Right lobe of liver (tissue), 6 donors: ENCODE results near the gene MT1M. TPM values are rescaled to one million over a fixed set of nuclear protein-coding genes. Genes with fewer than 3 reads are reported as not detected.

Experiments used
- ATAC-seq, 4 donors: fragments of 200-7000 bp; cut with Tn5 transposase; one replicate each; pipeline ENCODE4 v1.9.1; 2020; ENCODE audit warnings: mild to moderate bottlenecking in 4 of 4, moderate library complexity in 4 of 4
- DNase-seq, 3 donors: peaks; one replicate each; pipeline ENCODE4 v3.0.0-alpha.2; 2020
- H3K27ac ChIP-seq, 3 donors: fragments of 200-600 bp; one replicate each; pipeline ENCODE4 v1.8.0; 2022
- H3K27me3 ChIP-seq, 2 donors: fragments of 200-600 bp; one replicate each; pipeline ENCODE4 v1.8.0; 2022
- H3K36me3 ChIP-seq, 4 donors: fragments of 200-600 bp; sonication (generic) in 1 of 4; one replicate each; pipeline versions ENCODE4 v1.5.1 to v1.8.0; 2017 to 2022; ENCODE audit warnings: control low read depth in 1 of 4
- H3K4me1 ChIP-seq, 4 donors: fragments of 200-600 bp; sonication (generic) in 1 of 4; one replicate each; pipeline versions ENCODE4 v1.5.1 to v1.8.0; 2017 to 2022; ENCODE audit warnings: control low read depth in 1 of 4
- H3K4me3 ChIP-seq, 3 donors: fragments of 200-600 bp; one replicate each; pipeline ENCODE4 v1.8.0; 2022
- H3K9me3 ChIP-seq, 4 donors: fragments of 200-600 bp; sonication (generic) in 1 of 4; one replicate each; pipeline versions ENCODE4 v1.5.1 to v1.8.0; 2017 to 2022; ENCODE audit warnings: control low read depth in 1 of 4
- CTCF ChIP-seq, 4 donors: fragments of 200-600 bp in 3 of 4; fragments of 450-650 bp in 1 of 4; IDR thresholded peaks; one replicate each; pipeline versions ENCODE4 v1.5.1 to v1.8.0; 2016 to 2022; ENCODE audit warnings: antibody characterized with exemption in 4 of 4, mild to moderate bottlenecking in 2 of 4
- POLR2A ChIP-seq: fragments of 450-650 bp; IDR thresholded peaks from one replicate; pipeline ENCODE4 v1.6.1; 2017; ENCODE audit warnings: antibody characterized with exemption, mild to moderate bottlenecking
- WGBS: methylation state at CpG from one replicate; pipeline ENCODE4 v1.1.6; 2018; ENCODE audit warnings: low coverage, low lambda C conversion rate; ENCODE audit not compliant: insufficient coverage; ENCODE audit errors: missing lambda C conversion rate; 5-methylcytosine and 5-hydroxymethylcytosine counted together
- intact Hi-C, 2 donors: fragments of 100-400 bp; cut with DNase I; formaldehyde crosslinking; loops; one replicate each; pipeline versions ENCODE4 v1.11.2 to v1.14.1; 2022
- total RNA-seq, 6 experiments: library from RNA; depleted of rRNA in 2 of 6; stranded (reverse); fragments of >200 nt in 2 of 6; fragmentation: NEBNext Ultra II Directional in 3 of 6; extraction: Animal tissue kit (Norgen Biotek cat#: 25700) in 3 of 6; gene quantifications; one replicate each; pipeline versions ENCODE4 v1.1.0 to v1.2.4, GENCODE V29; 2016 to 2023
- donor health status: DM: no; HTN: yes; CAD: no.
- donor health status: DM: no; HTN: no; CAD: no.
- donor health status: DM: no; HTN: no; CAD: no.
- donor health status: DM: no; HTN: yes; CAD: no.
- donor health status: DM: no; HTN: yes; CAD: no.

The MT1M gene
- total RNA-seq, 6 experiments from 2014 or later: 8.6 to 569 (median 84.5) TPM

- intact Hi-C loops: no loop called here
These were observed 4.4 kb downstream of the MT1M start for GRCh38 chr16:56636616-56637413.

DNA sequence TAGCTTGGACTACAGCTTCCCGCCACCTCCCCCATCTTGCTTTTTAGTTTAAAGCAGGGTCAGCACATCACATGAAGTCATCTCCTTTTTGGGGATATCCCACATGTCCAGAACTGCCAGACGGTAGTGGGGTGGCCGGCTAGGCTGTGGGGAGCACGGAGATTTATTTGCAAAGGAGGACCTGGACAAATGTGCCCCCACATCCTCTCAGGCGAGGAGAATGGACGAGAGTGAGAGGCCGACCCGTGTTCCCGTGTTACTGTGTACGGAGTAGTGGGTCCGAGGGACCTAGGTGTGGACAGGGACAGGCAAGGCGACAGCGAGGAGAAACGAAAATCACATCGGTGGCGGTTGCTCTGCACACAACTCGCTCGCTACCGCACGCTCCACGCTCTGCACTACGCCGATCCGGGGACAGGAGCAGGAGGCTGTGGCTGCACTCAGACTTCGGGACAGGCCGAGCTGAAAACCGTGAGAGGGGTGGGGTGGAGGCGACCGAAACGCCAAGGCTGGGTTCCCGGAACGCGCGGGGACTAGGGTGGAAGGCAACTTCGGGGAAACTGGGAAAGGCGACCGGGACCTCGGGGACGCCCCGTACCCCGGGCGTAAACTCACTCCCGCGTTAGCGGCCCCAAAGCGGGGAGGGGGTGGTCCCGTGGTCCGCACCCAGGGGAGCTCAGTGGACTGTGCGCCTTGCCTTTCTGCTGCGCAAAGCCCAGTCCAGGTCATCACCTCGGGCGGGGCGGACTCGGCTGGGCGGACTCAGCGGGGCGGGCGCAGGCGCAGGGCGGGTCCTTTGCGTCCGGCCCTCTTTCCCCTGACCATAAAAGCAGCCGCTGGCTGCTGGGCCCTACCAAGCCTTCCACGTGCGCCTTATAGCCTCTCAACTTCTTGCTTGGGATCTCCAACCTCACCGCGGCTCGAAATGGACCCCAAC lies 5.6 kb downstream of the MT1M start, which contains the start of gene MT1A:
MT1A (plus strand) TSS at position 853 of the 937 bp plus-strand sequence; CDS start at position 926, 73 bp downstream.
- intact Hi-C loops: no loop called here
- ATAC-seq (peak; percentile 84 to 93 (median 87)), DNase-seq (peak; percentile 90 to 97 (median 95))
- TF ChIP-seq CTCF (IDR thresholded peaks at IDR 0.05) (no peak), POLR2A (peak; percentile 96)
- peak within 1 kb of the TSS; percentile 69 to 78 (median 70) for H3K27ac ChIP-seq
- H3K27me3 ChIP-seq: no peaks in the 10 kb centered on the region
- no peaks in the 10 kb centered on the region for H3K9me3 ChIP-seq
- WGBS: 6% methylated on average over 34 of the region's 68 CpGs
- peak within 1 kb of the TSS; percentile 35 to 60 (median 57) for H3K4me3 ChIP-seq
- H3K4me1 ChIP-seq: peaks cover 0 to 23% (median 3%) of the 10 kb centered on the region in 4 donors
- no peaks in the 10 kb centered on the region for H3K36me3 ChIP-seq

More at GRCh38 chr16:56636616-56637413, 4.4 kb downstream of the MT1M start:
- Histone ChIP-seq H3K9me3 (no peaks in the 10 kb centered on the region), H3K4me1 (peaks cover 0 to 15% (median 3%) of the 10 kb centered on the region in 4 donors), H3K27ac (no peak overlapping the region), H3K4me3 (no peak overlapping the region), H3K27me3 (no peaks in the 10 kb centered on the region), H3K36me3 (no peaks in the 10 kb centered on the region)
- ATAC-seq: no peak
- WGBS: 56% methylated on average over 9 of the region's 9 CpGs
- no peak for TF ChIP-seq CTCF (IDR thresholded peaks at IDR 0.05)
- TF ChIP-seq POLR2A: no peak
- no peak for DNase-seq

DNA sequence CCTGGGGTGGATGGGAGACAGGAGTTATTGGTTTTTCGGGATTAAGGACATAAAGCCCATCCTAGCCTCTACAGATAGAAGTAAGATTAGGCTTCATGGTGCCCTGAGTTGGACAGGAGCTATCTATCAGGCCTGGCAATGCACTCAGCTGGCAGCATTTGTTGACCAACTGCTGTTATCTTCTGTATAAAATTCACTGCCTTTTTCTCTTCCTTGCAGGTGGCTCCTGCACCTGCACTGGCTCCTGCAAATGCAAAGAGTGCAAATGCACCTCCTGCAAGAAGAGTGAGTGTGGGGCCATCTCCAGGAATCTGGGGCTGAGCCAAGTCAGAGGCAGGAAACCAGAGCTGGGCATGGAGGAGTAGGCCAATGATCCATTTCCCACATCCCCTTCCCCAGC lies 6.6 kb downstream of the MT1M start:
- Histone ChIP-seq H3K27me3 (no peaks in the 10 kb centered on the region), H3K27ac (peak overlapping the region in 2 of 3 donors; percentile 70 to 78), H3K9me3 (no peaks in the 10 kb centered on the region), H3K4me3 (peak overlapping the region in 2 of 3 donors; percentile 57 to 60), H3K36me3 (no peaks in the 10 kb centered on the region), H3K4me1 (peaks cover 0 to 30% (median 7%) of the 10 kb centered on the region in 4 donors)
- intact Hi-C loops: no loop called here
- DNase-seq (peak in 1 of 3 donors; percentile 56), ATAC-seq (peak; percentile 3 to 38 (median 16))
- WGBS: 13% methylated on average over 1 of the region's 1 CpG
- TF ChIP-seq POLR2A (no peak), CTCF (IDR thresholded peaks at IDR 0.05) (no peak)

DNA sequence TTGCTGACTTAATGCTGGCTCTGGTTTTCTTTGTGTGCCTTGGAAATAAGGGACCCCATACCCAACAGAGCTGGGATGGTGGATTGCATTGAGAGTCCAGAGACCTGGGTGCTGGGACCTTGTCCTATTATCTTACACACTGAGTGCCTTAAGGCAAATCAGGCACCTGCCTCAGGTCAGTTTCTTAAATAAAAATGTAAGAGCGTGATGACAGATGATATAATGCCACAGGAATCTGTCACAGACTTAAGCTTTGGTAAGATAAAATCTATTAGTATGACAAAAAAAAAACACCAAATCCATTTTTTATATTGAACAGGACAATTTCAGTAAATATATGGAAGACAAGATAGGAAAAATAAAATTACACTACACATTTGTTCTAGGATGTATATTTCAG lies 7.6 kb downstream of the MT1M start:
- Histone ChIP-seq H3K27me3 (no peaks in the 10 kb centered on the region), H3K36me3 (no peaks in the 10 kb centered on the region), H3K4me3 (no peak overlapping the region), H3K27ac (no peak overlapping the region), H3K9me3 (no peaks in the 10 kb centered on the region), H3K4me1 (peaks cover 0 to 37% (median 7%) of the 10 kb centered on the region in 4 donors)
- DNase-seq: no peak
- ATAC-seq: no peak
- no peak for TF ChIP-seq CTCF (IDR thresholded peaks at IDR 0.05)
- no peak for TF ChIP-seq POLR2A
- 38% methylated on average over 1 of the region's 1 CpG for WGBS
- intact Hi-C loops: no loop called here
